ENCODE measurements around the gene ADRA1B.

DNA sequence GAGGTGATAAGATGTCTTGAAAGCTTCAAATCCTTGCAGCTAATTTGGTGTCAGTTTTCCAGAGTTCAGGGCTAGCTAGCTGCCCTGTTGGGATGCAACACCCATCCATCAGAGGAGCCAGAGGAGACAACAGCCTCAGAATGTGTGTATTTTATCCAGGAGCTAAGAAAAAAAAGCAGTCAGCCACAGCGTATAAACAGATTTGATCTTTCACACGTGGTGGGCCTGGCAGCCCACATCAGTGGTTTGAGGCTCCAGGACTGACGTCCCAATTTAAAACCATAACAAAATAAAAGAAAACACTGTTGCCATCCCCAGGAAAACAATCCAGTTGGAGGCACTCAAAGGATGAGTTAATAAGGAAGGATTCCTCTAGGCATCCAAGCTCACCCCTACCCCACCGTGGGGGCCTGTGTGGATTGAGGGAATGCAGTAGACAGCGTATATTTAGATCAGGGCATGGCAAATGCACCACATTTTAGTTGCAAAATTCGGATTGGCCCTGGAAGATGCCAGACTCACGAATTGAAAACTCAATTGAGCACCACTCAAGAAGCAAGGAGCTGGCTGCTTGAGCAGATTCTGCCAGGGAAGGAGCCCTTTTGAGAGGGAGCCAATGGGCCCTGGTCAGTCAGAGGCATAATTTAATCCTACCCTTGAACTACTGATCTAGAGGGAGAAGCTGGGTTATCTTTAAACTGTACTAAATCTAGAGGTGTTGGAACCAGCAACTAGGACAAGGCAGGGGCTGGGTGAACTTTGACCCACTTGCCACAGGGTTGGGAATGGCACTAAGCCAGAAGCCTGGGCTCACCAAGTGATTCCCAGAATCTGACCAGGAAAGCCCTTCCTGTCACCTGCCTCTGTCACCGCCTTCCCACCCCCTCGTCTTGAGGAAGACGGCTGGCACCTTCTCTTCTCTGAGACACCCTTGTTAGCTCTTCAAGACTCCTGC lies 17.5 kb downstream of the ADRA1B start:
- TF ChIP-seq, protein P1, sequence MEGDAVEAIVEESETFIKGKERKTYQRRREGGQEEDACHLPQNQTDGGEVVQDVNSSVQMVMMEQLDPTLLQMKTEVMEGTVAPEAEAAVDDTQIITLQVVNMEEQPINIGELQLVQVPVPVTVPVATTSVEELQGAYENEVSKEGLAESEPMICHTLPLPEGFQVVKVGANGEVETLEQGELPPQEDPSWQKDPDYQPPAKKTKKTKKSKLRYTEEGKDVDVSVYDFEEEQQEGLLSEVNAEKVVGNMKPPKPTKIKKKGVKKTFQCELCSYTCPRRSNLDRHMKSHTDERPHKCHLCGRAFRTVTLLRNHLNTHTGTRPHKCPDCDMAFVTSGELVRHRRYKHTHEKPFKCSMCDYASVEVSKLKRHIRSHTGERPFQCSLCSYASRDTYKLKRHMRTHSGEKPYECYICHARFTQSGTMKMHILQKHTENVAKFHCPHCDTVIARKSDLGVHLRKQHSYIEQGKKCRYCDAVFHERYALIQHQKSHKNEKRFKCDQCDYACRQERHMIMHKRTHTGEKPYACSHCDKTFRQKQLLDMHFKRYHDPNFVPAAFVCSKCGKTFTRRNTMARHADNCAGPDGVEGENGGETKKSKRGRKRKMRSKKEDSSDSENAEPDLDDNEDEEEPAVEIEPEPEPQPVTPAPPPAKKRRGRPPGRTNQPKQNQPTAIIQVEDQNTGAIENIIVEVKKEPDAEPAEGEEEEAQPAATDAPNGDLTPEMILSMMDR (IDR thresholded peaks at IDR 0.05; ENCODE audit: insufficient read depth, low read length, poor library complexity, severe bottlenecking): no peak
- no peak for TF ChIP-seq EZH2phosphoT487 (conservative IDR thresholded peaks at IDR 0.05; ENCODE audit: low read length)

Data from SU-DHL-6 (cell line).